BLaER1 (cell line): Measurements from ENCODE around the gene NEURL1B.

Experiments
- H3K27ac ChIP-seq: shearing (Covaris generic); formaldehyde crosslinking; 2 replicates; pipeline ENCODE4 v1.8.1; 2022
- H3K27me3 ChIP-seq: shearing (Covaris generic); formaldehyde crosslinking; 2 replicates; pipeline ENCODE4 v1.8.1; 2022
- H3K36me3 ChIP-seq: shearing (Covaris generic); formaldehyde crosslinking; 2 replicates; pipeline ENCODE4 v1.8.1; 2022
- H3K4me1 ChIP-seq: shearing (Covaris generic); formaldehyde crosslinking; 2 replicates; pipeline ENCODE4 v1.8.1; 2022
- H3K4me2 ChIP-seq: shearing (Covaris generic); formaldehyde crosslinking; 2 replicates; pipeline ENCODE4 v1.8.1; 2022
- H3K4me3 ChIP-seq: shearing (Covaris generic); formaldehyde crosslinking; 2 replicates; pipeline ENCODE4 v1.8.1; 2022
- H3K9ac ChIP-seq: shearing (Covaris generic); formaldehyde crosslinking; 2 replicates; pipeline ENCODE4 v1.8.1; 2022
- H3K9me3 ChIP-seq: shearing (Covaris generic); formaldehyde crosslinking; 2 replicates; pipeline ENCODE4 v1.8.1; 2022
- H4K20me1 ChIP-seq: shearing (Covaris generic); formaldehyde crosslinking; 2 replicates; pipeline ENCODE4 v1.8.1; 2022
- Cebpa-rat ChIP-seq: shearing (Covaris generic); IDR thresholded peaks from 2 replicates; pipeline ENCODE4 v1.8.1; 2022

The NEURL1B gene

DNA sequence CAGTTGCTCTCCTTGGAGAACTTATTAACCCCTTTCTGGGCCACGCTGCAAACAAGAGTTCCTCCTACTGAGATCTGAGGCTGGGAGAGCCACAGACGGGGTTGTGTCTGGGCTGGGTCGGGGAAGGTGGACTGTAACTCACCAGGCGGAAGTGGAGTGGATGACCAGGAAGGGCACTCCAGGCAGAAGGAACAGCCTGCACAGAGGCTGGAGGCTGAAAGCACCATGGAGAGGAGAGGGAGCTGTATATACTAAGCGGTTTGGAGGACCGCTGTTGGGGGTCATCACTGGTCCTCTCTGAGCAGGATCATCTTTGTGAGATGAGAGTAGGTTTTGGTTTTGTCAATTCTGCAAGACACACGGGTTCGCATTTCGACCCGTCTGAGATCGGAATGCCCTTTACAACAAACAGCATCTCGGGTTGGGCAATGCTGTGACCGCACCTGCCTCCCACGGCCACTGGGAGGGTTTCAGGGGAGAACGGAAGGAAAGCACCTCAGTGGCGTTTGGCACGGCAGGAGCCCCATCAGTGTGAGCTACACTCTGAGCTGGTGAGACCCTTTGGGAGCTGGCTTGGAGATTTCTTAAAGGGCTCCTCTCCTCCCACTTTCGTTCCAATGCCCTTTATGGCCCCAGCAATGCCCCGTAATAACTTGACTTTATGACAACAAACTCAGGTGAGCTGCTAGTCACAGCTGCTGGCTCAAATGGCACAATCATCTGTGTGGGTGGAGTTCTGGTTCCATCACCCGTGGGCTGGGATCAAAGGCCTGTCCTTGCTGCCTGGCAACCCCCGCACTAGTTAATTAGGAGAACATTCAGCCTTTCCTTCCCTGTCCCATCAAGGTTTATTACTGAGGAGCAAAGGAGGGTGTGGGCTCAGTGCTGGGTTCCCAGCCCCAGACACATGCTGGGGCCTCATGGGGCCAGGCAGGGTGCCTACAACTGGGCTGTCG is 18.7 kb upstream of the NEURL1B start:
- Histone ChIP-seq H4K20me1 (no peaks in the 10 kb centered on the region), H3K36me3 (no peaks in the 10 kb centered on the region), H3K27me3 (no peaks in the 10 kb centered on the region), H3K9ac (no peak overlapping the region), H3K4me2 (no peak overlapping the region), H3K4me3 (no peak overlapping the region), H3K27ac (no peak overlapping the region), H3K9me3 (no peaks in the 10 kb centered on the region), H3K4me1 (peaks cover 13% of the 10 kb centered on the region)
- TF ChIP-seq Cebpa-rat = no peak

DNA sequence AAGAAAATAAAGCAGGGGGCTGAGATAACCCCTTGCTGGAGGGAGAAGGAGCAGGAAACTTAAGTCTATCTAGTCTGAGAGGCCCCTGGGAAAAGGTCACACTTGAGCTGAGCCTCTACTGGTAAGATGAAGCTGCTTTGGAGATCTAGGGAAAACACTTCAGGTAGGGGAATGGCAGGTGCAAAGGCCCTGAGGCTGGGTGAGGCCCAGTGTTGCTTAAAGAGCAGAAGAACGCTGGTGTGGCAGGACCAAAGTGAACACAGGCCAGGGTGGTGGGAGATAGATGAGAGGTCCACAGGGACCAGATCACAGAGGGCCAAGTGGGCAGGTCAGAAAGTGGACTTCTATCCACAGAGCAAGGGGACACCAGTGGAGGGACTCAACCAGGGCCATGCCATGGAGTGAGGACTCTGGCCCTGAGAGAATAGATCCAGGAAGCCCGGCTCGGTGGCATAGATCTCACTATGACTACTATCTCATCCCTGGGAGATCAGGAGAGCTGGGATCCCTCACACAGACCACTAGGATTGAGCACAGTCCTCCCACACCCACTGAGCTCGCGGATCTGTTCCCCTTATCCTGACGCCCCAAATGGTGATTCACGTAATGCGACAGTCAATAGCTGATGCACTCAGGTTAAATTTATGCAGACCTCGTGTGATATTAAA is 17.6 kb upstream of the NEURL1B start:
- Histone ChIP-seq H3K9me3 (no peaks in the 10 kb centered on the region), H3K4me1 (peaks cover 13% of the 10 kb centered on the region), H3K4me3 (no peak overlapping the region), H3K4me2 (no peak overlapping the region), H3K27ac (no peak overlapping the region), H3K27me3 (no peaks in the 10 kb centered on the region), H3K9ac (no peak overlapping the region), H3K36me3 (no peaks in the 10 kb centered on the region), H4K20me1 (no peaks in the 10 kb centered on the region)
- no peak for TF ChIP-seq Cebpa-rat

DNA sequence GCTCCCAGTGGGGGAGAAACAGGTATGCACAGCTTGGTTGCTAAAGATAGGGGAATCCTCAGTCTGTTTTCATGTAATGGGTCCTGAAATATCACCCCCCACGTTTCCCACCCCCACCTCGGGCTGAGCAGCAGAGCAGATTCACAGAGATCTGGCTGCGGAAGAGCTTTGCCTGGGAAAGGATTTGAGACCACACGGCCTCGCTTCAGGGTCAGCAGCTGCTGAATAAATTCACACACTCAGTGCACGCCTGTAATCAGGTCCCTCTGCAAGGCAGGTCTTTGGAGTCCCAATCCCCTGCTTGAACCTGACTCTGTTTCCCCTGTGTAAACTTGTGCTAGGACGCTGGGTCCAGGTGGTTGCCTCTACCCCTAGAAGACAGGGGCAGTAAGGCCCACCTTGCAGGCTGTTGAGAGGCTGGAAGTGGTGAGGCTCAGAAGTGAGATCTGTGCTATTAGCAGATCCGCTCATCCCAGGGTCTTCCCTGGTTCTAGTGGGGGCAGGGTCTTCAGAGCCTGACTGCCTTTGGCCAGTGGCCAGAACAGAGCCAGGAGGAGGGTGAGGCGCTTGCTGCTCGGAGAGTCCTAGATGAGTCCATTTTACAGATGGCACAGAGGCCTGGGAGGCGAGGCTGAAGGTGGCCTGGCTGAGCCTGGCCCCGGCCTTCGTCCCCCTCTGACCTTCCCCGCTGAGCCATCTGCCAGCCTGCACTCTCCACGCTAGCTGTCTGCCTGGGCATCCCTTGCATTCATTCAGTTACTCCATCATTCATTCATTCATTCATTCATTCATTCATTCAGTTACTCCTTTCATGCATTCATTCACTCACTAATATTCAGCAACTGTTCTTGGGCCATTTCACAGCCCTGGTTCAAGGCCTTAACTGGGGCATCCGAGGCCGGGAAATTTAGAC is 16.7 kb upstream of the NEURL1B start:
- no peaks in the 10 kb centered on the region for H3K27me3 ChIP-seq
- no peak overlapping the region for H3K27ac ChIP-seq
- H3K4me3 ChIP-seq = no peak overlapping the region

GRCh38 chr5:172624996-172625964 is 15.8 kb upstream of the NEURL1B start:
- H3K27me3 ChIP-seq = no peaks in the 10 kb centered on the region
- peaks cover 9% of the 10 kb centered on the region for H3K4me1 ChIP-seq
- H3K4me3 ChIP-seq = no peak overlapping the region
- H3K9ac ChIP-seq = no peak overlapping the region
- no peak overlapping the region for H3K4me2 ChIP-seq
- H4K20me1 ChIP-seq = no peaks in the 10 kb centered on the region
- TF ChIP-seq Cebpa-rat = no peak
- no peaks in the 10 kb centered on the region for H3K9me3 ChIP-seq
- H3K36me3 ChIP-seq = no peaks in the 10 kb centered on the region
- no peak overlapping the region for H3K27ac ChIP-seq

More for the DNA sequence above, 16.7 kb upstream of the NEURL1B start:
- H3K9ac ChIP-seq = no peak overlapping the region
- no peak for TF ChIP-seq Cebpa-rat
- no peak overlapping the region for H3K4me2 ChIP-seq
- H3K4me1 ChIP-seq = peaks cover 13% of the 10 kb centered on the region
- no peaks in the 10 kb centered on the region for H3K36me3 ChIP-seq
- no peaks in the 10 kb centered on the region for H4K20me1 ChIP-seq
- H3K9me3 ChIP-seq = no peaks in the 10 kb centered on the region

DNA sequence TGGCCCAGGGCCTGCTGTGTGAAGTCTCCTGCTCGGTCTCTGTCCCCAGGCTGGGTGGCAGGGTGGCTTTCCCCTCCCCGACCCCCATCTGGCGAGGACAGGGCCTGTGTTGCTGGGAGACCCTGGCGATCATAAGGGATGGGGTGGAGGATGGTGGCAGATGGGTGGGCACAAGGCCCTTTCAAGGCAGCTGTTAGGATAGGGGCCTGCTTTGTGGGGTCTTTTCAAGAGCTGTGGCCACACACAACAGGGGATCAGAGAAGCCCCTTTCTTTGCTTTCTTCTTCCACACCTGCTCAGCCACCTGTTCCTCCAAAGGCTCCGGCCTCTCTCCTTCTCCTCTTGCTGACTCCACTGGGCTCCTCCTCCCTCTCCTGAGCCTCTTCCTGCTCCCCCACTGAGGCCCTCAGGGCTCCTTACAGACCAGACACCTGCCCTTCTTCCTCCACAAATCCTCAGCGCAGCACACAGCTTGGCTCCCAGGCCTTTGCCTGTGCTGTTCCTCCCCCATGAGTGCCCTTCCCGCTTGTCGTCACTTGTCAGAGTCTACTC is 15.0 kb upstream of the NEURL1B start:
- Histone ChIP-seq H3K9me3 (no peaks in the 10 kb centered on the region), H3K4me2 (no peak overlapping the region)

DNA sequence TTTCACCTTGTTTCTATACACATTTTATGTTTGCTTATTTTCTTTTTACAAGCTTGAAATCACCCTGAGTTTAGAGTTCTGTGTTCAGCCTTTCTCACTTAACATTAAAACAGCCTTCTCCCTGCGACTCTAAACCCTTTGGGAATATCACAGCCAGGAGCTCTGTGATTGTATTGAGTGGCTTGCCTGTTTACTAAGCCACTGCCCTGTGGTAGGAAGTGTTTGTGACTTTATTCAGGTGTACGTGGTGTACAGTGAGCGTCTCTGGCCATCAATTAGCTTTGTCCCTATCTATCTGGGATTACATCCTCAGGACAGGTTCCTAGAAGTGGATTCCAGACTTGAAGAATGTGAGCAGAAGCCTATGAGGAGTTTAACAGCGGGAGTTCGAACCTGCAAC is 11.0 kb upstream of the NEURL1B start:
- Histone ChIP-seq H3K9me3 (no peaks in the 10 kb centered on the region), H3K9ac (no peak overlapping the region), H3K36me3 (no peaks in the 10 kb centered on the region), H3K4me3 (no peak overlapping the region), H3K4me2 (no peak overlapping the region), H3K4me1 (peaks cover 8% of the 10 kb centered on the region), H4K20me1 (no peaks in the 10 kb centered on the region), H3K27ac (no peak overlapping the region), H3K27me3 (no peaks in the 10 kb centered on the region)
- TF ChIP-seq Cebpa-rat = no peak

More for the DNA sequence above, 15.0 kb upstream of the NEURL1B start:
- Histone ChIP-seq H3K27me3 (no peaks in the 10 kb centered on the region), H3K36me3 (no peaks in the 10 kb centered on the region), H3K27ac (no peak overlapping the region), H3K9ac (no peak overlapping the region), H3K4me1 (peaks cover under 1% of the 10 kb centered on the region; the same call in 1 of the 2 replicates), H4K20me1 (no peaks in the 10 kb centered on the region), H3K4me3 (no peak overlapping the region)
- no peak for TF ChIP-seq Cebpa-rat

DNA sequence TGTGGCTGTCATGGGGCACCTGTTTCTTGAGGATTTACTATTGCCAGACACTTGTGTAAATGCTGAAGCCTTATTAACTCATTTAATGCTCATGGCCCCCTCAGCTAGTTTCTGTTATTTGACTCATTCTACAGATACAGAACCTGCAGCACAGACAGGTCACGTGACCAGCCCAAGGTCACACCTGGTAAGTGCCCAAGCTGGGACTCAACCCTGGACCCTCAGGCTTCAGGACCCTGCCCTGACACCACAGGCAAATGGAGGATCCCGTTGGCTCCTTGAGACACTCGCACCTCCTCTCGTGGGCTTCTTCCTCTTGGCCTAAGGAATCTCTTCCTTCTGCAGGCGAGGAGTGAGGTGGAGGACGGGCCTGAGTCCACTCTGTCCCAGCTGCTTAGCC is 10.6 kb upstream of the NEURL1B start:
- no peaks in the 10 kb centered on the region for H4K20me1 ChIP-seq
- no peak overlapping the region for H3K4me2 ChIP-seq
- no peaks in the 10 kb centered on the region for H3K36me3 ChIP-seq
- H3K4me3 ChIP-seq = no peak overlapping the region
- H3K9ac ChIP-seq = no peak overlapping the region
- TF ChIP-seq Cebpa-rat = no peak
- no peak overlapping the region for H3K27ac ChIP-seq
- H3K9me3 ChIP-seq = no peaks in the 10 kb centered on the region
- H3K27me3 ChIP-seq = no peaks in the 10 kb centered on the region
- H3K4me1 ChIP-seq = peaks cover 8% of the 10 kb centered on the region

GRCh38 chr5:172630986-172631385 is 10.1 kb upstream of the NEURL1B start:
- Histone ChIP-seq H3K9ac (no peak overlapping the region), H4K20me1 (no peaks in the 10 kb centered on the region), H3K9me3 (no peaks in the 10 kb centered on the region), H3K27ac (no peak overlapping the region), H3K36me3 (no peaks in the 10 kb centered on the region), H3K4me1 (peaks cover 8% of the 10 kb centered on the region), H3K4me3 (no peak overlapping the region), H3K4me2 (no peak overlapping the region), H3K27me3 (no peaks in the 10 kb centered on the region)
- no peak for TF ChIP-seq Cebpa-rat
